ENCODE data around the gene SPN.
A peak's percentile ranks its signal among the peaks of the same experiment; 100 is the strongest.
"Not testable (repeated sequence)": the region's sequence is repeated elsewhere in the genome, so short reads cannot be mapped to it uniquely, and the experiment has no call there.

SPN gene, protein sequence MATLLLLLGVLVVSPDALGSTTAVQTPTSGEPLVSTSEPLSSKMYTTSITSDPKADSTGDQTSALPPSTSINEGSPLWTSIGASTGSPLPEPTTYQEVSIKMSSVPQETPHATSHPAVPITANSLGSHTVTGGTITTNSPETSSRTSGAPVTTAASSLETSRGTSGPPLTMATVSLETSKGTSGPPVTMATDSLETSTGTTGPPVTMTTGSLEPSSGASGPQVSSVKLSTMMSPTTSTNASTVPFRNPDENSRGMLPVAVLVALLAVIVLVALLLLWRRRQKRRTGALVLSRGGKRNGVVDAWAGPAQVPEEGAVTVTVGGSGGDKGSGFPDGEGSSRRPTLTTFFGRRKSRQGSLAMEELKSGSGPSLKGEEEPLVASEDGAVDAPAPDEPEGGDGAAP

DNA sequence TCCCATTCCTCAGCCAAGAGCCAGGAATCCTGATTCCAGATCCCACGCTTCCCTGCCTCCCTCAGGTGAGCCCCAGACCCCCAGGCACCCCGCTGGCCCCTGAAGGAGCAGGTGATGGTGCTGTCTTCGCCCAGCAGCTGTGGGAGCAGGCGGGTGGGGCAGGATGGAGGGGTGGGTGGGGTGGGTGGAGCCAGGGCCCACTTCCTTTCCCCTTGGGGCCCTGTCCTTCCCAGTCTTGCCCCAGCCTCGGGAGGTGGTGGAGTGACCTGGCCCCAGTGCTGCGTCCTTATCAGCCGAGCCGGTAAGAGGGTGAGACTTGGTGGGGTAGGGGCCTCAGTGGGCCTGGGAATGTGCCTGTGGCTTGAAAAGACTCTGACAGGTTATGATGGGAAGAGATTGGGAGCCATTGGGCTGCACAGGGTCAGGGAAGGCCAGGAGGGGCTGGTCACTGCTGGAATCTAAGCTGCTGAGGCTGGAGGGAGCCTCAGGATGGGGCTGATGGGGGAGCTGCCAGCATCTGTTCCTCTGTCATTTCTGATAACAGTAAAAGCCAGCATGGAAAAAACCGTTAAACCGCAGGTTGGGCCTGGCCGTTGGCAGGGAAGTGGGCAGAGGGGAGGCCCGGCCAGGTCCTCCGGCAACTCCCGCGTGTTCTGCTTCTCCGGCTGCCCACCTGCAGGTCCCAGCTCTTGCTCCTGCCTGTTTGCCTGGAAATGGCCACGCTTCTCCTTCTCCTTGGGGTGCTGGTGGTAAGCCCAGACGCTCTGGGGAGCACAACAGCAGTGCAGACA is at the start of gene SPN:
SPN (plus strand) TSS at position 232 of the 791 bp plus-strand sequence; CDS start at position 714, 482 bp downstream.
- DNase-seq (ENCODE audit: low spot score), result peak; percentile 63

DNA sequence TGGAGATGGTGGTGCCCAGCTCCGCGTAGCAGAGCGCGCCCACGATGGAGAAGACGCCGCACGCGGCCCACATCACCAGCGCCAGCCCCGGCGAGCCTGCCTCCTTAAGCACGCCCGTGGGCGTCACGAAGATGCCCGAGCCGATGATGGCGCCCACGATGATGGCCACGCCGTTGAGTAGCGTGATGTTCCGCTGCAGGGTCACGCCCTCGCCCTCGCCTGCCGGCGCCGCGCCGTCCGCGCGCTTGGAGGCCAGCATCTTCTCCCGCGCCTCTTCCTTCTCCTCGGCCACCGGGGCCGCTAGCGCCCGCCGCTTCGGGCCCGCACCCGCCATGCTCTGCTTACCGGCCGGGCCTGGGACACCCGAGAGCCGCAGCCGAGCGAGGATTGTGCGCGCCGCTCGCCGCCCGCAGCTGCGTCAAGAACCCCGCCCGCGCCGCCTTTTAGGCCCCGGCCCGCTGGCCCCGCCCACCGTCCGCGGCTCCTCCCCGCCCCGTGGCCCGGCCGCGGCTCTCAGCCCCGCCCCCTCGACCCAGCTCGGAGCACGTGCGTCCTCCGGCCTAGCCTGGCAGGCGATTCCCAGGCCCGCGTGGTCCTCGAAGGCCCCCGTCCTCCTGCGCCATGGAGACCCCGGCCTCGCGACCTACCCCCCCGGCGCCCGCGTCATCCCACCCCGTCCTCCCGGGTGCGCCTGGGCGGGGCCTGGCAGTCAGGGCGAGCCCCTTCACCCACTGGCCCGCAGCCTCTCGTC is 49.6 kb upstream of the SPN start:
- peak; percentile 88 for DNase-seq (ENCODE audit: low spot score)

DNA sequence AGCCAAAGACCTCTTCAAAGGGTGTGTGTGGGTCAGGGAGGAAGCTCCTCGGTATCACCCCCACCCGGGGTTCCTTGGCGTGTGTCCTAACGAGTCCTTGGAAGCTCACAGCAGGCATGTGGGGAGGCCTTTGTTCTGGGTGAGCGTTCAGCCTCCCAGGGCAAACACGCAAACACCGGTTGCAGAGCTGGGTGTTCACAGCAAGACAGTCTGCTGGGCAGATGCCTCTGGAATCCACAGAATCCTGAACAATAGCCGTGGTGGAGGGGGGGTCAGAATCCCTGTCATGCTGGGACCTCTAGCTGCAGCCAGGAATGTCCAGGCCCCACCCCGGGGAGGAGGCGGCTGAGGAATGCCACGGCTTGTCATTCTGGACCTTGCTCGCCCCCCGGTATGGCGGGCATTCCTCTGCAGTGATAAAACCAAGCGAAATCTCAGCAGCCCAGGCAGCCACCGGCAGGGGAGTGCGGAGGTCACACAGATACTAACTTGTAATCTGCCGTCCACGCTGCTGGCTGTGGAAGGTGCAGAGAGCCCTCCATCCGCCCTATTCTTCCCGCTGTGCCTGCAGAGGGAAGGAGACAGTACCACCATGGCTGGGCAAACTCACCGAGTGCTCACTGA is 48.2 kb upstream of the SPN start:
- DNase-seq (ENCODE audit: low spot score), result not testable (repeated sequence)

DNA sequence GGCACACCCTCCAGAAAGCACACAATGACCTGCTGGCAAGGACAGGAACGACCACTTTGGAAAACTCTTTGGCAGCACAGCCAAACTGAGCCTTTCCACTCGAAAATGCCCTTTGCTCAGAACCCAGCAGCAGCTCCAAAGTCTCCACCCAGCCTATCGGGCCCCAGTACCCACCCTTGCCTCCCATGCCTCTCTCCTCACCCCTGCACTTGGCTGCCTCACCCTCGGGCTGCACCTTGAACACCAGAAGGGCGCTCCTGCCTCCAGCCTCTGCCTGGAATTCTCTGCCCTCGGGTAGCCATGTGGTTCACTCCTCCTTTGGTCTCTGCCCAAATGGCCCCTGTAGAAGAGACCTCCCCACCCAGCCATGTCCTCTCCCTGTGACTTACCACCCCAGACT is 46.9 kb upstream of the SPN start:
- not testable (repeated sequence) for DNase-seq (ENCODE audit: low spot score)

DNA sequence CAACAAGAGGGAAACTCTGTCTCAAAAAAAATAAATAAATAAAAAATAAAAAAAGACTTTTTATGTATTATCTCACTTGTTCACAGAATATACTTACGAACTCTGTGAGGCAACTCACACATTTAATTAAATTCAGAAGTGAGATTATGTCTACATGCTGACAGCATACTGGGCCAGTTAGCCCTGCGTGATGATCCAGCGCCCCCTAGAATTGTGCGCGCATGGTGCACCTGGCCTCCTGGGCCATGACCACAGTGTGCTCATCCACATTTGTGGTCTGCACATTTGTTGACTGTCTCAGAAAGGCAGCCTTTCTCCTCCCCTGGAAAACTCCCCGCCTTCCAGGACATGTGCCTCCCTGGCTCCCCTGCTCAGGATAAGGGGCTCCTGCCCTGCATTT is 42.5 kb upstream of the SPN start:
- DNase-seq (ENCODE audit: low spot score), result peak; percentile 50

DNA sequence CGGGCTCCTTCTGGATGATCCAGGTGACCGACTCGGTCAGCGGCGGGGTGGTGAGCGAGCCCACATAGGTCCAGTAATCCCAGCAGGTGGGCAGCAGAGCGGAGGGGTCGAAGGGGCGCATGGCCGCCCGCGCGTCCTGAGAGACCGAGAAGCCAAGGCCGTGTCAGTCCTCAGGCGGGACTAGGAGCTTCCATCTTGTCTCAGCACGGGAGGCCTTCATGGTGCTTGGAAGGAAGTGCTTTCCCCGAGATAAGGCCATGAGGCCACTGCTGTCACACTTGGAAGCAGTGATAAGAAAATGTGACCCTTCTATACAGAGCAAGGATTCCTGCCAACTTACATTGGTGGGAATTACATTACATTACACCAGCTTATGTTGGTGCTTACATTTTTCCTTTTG is 40.3 kb upstream of the SPN start:
- DNase-seq (ENCODE audit: low spot score), result not testable (repeated sequence)

DNA sequence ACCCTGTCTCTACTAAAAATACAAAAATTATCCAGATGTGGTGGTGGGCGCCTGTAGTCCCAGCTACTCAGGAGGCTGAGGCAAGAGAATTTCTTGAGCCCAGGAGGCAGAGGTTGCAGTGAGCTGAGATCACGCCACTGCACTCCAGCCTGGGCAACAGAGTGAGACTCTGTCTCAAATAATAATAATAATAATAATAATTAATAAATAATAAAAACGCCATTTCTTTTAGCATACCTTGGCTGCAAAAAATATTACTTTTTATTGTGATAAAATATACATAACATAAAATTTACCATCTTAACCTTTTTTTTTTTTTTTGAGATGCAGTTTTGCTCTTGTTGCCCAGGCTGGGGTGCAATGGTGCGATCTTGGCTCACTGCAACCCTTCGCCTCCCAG is 39.8 kb upstream of the SPN start:
- not testable (repeated sequence) for DNase-seq (ENCODE audit: low spot score)

DNA sequence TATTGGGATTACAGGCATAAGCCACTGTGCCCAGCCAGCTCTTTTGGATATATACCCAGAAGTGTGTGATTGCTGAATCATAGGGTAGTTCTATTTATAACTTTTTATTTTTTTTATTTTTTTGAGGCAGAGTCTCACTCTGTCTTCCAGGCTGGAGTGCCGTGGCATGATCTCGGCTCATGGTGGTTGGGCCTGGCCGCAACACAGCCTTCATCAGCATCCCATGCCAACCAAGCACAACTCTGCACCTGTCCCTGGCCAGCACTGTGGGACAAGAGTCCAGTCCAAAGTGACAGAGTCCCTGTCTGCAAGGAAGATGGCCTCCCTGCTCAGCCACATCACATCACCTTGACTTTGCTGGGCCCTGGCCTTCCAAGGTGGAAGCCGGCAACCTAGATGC is 37.9 kb upstream of the SPN start:
- not testable (repeated sequence) for DNase-seq (ENCODE audit: low spot score)

DNA sequence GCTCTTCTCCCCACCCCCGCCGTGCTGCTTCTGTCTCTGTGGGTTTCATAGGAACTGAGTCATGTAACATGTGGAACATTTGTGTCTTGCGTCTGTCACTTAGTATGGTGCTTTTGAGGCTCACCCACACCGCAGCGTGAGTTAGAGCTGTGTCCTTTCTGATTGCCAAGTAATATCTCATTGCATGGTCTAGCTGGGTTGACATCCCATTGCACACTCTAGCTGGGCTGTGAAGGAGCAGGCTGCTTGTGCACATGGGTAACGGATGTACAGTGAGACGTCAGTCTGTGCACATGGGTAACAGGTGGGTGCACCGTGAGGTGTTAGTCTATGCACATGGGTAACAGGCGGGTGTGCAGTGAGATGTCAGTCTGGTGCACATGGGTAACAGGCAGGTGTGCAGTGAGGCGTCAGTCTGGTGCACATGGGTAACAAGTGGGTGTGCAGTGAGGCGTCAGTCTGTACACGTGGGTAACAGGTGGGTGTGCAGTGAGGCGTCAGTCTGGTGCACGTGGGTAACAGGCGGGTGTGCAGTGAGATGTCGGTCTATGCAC is 36.2 kb upstream of the SPN start:
- DNase-seq (ENCODE audit: low spot score), result peak; percentile 89

DNA sequence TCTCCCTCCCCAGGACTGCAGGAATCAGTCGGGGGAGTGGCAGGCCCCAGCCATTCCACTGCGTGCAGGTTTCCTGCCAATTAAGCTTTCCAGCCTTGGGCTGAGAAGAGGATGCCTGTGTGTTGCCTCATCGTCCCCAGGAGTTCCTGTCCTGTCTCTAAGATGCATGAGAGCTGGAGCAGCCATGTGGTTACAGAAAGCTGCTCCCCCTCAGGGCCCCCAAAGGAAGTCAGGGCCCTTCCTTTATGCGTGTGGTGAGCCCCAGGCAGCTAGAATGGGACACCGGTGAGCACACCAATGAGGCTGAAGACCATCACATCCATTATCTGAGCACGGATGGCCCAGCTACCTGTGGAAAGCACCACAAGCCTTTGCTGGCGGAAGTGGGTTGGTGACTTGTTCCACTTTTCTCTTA is 35.4 kb upstream of the SPN start:
- DNase-seq (ENCODE audit: low spot score), result peak; percentile 37

DNA sequence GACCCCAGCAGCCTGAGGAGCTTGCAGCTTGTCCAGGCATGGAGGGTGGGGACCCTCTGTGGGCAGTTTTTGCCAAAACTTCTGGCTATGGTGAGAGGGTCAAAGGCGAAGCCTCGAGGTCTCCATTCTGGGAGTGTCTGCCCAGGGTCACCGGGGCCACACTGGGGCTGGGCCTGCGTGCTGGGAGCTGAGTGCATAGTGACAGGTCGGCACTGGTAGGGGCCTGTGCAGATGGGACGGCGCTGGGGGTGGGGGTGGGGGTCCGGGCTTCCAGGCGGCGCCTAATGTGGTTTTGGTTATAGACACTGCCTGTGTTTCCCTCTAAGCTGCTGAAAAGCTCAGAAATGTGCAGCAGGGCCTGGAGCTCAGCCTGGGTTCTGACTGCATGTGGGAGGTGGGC is 34.3 kb upstream of the SPN start:
- not testable (repeated sequence) for DNase-seq (ENCODE audit: low spot score)

DNA sequence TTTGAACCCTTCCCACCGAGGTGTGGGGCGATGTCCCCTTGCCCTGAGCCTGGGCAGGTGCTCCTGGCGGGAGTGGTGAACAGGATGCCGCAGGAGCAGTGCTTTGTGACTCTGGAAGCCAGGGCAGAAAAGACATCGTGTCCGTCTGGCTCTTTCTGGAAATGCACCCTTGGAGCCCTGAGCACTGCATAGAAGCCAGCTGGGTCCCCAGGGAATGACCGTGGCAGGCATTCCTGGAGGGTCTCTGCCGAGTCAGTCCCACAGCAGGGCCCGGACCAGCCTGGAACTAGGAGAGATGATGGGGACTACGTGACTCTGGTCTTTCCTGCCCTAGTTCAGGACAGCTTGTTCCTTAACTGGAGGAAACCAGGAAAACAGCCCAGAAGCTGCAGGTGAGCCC is 33.7 kb upstream of the SPN start:
- not testable (repeated sequence) for DNase-seq (ENCODE audit: low spot score)

DNA sequence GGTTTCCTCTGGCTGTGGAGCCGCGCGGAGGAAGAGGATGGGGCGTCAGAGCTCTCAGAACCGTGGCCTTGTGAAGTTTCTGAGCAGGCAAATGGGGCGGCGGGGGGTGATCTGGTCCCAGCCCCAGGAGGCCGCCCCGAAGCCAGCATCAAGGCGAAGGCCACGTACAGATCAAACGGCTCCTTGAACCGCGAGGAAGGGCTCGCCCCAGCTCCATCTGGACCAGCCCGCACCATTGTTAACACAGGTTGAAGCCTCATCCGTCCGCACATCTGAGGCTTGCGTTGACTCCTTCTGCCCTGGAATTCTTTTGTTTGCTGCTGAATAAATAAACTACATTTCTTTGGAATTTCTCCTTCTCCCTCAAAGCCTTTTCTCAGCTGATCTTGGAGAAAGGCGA is 31.4 kb upstream of the SPN start:
- not testable (repeated sequence) for DNase-seq (ENCODE audit: low spot score)

DNA sequence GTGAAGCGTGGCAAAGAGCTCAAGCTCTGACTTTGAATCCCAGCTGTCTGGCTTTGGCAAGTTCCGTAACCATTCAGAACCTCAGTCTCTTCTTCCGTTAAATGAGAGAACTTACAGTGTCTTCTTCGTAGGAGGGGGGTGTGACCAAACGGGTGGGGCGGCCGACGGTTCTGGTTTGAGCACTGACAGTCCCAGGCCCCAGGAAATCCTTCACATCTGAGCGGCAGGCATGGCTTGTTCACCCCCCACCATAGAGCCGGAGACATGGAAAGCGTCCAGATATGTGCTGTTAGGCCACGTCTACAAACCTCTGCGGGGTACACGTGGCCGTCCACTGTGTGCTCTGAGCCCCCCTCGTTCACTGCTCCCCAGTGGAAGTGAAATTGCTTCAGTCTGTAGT is 27.1 kb upstream of the SPN start:
- not testable (repeated sequence) for DNase-seq (ENCODE audit: low spot score)

DNA sequence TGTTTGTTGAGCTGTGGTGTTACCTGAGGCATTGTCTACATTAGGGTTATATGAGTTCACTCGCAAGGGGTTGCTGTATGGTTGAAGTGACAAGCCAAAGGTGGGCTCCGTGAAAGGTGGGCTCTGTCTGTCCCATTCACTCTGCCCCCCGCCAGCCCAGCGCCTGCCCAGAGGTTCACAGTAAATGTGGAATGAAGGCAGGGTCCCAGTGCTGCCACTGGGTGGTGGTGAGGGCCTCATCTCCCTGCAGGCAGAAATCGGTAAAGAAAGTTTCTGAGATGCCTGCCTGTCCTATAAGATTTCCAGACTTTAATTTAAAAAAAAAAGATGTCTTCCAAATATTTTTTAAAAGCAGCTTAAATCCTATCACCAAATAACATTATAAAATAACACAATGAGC is 26.7 kb upstream of the SPN start:
- not testable (repeated sequence) for DNase-seq (ENCODE audit: low spot score)

DNA sequence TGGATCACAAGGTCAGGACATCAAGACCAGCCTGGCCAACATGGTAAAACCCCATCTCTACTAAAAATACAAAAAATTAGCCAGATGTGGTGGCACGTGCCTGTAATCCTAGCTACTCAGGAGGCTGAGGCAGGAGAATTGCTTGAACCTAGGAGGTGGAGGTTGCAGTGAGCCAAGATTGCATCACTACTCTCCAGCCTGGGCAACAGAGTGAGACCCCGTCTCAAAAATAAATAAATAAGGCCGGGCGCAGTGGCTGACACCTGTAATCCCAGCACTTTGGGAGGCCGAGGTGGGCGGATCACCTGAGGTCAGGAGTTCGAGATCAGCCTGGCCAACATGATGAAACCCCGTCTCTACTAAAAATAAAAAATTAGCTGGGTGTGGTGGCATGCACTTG is 24.3 kb upstream of the SPN start:
- DNase-seq (ENCODE audit: low spot score), result not testable (repeated sequence)

DNA sequence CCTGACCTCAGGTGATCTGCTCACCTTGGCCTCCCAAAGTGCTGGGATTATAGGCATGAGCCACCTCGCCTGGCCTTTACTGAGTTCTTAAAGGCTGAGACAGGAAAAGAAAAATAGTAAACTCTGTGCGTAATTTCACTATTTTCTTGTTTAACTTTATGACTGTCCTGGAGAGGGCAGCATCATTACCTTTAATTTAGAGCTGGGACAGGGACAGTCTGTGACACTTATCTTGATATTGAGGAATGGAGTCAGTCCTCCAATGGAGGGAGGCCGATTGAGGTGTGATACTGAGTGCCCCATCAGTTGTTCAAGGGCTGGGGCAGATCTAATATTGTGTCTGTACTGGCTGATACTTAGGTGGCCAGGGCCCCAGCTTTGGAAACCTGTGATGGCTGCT is 21.5 kb upstream of the SPN start:
- DNase-seq (ENCODE audit: low spot score), result peak; percentile 67

DNA sequence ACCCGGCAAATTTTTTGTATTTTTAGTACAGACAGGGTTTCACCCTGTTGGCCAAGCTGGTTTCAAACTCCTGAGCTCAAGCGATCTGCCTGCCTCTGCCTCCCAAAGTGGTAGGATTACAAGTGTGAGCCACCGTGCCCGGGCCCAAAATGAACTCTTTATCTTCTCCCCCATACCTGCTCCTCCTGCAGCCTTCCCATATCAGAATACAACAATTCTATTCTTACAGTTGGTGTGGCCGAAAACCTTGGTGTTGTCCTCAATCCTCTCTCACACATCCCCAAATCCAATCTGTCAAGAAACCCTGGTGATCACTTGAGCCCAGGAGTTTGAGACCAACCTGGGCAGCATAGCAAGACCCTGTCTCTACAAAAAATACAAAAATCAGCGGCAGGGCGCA is 19.5 kb upstream of the SPN start:
- no peak for DNase-seq (ENCODE audit: low spot score)

DNA sequence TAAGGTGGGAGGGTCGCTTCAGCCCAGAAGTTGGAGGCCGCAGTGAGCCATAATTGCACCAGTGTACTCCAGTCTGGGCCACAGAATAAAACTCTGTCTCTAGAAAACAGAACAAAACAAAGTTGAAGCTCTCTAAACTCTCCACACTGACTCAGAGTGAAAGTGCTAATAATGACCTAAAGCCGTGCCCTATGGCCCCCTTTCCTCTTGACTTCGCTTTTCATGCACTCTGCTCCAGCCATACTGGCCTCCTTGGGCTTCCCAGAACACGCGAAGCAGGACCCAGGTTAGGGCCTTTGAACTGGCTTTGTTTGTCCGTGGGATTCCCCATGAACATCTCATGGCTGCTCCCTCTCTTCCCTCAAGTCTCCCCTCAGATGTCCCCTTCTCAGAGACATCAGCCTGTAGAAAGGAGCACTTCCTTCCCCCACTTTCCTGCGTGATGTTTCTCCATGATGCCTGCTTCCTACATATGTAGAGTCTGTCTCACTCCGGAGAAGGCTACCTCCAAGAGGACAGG is 18.6 kb upstream of the SPN start:
- no peak for DNase-seq (ENCODE audit: low spot score)

DNA sequence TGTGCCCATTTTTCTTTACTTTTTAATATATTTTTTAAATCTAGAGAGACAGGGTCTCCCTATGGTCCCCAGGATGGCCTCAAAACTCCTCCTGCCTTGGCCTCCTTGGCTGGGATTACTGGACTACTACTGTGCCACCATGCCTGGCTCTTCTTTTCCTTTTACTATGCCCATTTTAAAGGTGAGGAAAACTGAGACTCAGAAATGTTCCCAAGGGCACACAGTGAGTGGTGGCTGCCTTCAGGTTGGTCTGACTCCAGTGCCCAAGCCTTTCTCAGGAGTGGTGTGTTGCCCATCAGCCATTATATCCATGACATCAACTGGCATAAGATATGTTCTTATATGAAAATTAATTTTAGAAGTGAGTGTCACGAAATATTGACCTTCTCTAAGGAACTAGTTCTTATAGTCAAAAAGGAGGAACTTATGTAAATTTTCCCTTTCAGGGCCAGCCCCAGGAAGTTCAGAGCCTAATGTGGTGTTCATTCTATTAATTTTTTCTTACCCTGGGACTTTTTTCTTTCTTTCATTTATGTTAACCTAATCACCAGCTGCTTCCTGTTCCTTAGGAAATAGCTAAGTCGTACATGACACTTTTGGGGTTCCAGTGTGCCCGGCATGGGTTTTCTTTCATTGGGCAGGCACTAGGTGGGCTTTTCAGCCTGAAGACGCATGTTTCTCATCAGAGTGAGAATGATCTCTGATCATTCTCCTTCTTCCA is 17.9 kb upstream of the SPN start:
- no peak for DNase-seq (ENCODE audit: low spot score)

DNA sequence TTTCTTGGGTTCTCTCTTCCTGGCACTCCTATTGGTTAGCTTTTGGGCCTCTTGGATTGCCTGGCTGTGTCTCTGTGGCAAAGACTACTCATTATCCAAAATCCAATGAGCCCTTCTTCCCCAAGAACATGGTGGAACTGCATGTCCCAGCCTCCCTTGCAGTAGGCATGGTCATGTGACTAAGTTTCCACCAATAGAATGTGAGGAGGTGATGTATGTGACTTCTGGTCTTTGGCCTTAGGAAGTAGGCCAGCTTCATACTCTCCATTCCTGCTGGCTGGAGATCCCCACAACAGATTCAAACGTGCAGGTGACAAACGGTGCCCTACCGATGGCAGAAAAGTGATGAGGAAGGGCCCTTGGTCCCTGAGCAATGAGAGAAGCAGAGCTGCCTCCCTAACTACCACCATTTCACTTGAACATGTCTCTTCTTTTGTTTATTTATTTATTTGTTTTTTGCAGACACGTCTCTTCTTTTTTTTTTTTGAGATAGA is 17.3 kb upstream of the SPN start:
- DNase-seq (ENCODE audit: low spot score), result peak; percentile 82
